ENCODE data around the gene DLX4.
A peak's percentile ranks its signal among the peaks of the same experiment; 100 is the strongest.

DLX4 gene

DNA sequence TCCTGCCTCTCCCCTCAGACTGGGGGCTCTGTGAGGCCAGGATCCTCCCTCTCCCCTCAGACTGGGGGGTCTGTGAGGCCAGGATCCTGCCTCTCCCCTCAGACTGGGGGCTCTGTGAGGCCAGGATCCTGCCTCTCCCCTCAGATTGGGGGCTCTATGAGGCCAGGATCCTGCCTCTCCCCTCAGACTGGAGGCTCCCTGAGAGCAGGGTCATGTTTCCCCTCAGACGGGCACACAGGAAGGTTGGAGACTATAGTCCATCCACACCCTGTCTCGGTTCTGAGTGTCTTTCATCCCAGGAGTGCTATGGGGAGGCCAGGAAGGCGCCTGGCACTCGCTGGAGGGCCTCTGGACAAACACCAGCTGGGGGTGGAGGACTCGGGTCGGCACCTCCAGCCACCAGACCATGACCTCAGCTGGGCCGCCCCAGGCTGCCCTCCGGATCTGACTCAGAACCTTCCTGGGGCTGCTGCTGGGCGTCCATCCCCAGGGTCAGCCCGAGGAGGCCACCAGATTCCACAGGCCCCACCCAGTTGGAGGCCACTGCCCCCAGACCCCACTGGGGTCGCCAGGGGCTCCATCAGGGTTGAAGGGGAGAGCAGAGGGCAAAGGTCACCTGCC is 21.9 kb upstream of the DLX4 start:
- no peak for DNase-seq (ENCODE audit: low read depth in 3 of 3)

DNA sequence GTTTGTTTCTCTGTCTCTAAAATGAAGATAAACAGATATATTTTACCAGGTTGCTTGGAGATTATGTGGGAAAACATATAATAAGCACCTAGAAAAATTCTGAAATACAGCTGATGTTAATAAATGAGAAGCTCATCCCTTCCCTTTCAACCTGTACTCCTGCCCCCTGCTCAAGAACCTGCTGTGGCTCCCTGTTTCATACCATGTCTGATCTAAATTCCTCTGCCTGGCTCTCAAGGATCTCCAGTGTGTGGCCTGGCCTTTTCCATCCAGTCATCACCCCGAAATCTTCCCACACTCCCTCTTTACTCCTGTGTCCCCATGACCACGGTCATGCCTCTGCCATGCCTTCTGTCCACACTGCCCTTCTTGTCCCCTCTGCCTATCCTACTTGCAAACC is 19.4 kb upstream of the DLX4 start:
- no peak for DNase-seq (ENCODE audit: low read depth in 3 of 3)

DNA sequence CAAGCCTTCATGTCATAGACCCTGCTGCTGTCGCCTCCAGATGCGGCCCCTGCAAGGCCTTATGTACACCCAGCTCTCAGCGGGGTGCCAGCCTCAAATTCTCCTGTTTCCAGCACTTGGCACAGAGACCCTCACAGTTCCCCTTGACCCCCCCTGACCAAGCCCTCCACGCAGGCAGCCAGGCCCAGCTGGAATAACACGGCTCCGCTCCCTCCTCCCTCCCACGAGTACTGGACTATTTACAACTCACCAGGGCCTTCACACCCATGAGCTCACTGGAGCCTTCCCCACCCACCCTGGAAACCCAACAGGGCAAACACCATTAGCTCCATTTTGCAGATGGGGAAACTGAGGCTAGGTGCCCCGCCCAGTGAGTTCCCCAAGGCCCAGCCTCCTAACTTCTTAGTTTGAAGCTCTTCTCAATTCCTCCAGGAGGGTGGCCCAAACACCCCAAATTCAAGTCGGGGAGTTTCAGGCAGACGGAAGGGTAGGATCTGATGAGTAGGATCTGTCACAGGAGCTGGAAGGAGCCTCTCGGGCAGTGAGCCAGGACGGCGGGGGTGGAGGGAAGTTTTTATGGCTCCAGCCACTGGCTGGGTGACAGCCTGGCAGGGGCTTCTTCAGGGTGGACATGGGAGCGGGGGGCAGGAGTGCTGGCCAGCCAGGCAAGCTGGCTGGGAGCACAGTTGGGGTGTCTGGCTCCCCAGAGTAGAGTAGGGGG is 17.5 kb upstream of the DLX4 start:
- no peak for DNase-seq (ENCODE audit: low read depth in 3 of 3)

DNA sequence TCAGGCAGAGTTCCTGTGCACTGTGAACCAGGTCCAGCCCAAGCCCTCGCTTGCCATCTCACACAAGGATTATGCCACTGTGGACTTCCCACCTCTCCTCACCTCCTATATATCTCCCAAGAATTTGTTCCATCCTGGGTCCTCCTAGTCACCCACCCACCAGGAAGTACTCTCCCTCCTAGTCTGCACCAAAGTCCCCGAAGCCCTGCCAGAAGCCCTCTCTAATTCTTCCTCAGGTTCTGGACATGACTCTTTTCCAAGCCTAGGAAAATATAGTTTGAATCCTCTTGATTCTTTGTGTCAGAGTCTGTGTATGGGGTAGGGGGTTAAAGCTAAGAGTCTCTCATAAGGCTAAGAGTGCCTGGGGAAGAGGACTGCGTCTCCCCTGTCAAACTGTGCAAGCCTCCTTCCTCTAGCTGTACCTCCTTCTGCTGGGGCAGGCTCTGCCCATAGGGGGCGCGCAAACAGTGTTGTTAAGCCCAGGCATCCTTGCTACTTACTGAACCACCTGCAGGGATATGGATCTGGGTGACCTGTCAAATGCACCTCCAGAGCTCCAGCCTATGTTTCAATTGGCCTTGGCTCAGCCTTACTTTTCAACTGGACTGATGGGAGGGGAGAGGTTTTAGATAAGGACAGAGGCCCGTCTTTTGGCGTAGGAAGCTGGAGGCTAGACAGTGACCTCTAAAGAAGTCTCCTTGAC is 16.6 kb upstream of the DLX4 start:
- DNase-seq (ENCODE audit: low read depth in 3 of 3): peak; percentile 59 to 82 (median 68)

DNA sequence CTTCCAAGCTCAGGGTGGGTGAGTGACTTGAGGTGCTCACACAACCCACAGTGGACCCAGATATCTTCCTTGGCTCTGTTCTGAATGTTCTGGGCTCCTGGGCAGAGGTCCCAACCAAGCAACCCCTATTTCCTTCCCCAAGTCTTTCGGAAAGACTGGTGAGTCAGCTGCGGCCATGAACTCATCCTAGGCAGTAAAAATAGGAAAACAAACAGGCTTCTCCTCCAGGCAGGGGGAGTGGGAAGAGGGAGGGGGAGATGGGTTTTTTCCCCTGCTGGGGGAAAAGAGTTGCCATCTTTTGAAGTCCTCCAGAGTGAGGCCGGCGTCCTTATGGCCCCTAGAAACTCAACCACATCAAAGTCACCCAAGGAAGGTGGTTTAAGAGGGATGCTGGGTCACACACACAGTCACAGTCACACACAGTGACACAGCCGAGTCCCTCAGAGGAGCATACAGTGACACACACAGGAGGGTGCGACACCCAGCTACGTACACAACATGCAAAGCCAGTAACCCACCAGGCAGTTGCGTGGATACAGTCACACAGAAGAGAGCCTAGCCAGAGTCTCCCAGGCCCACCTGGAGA is 16.0 kb upstream of the DLX4 start:
- no peak for DNase-seq (ENCODE audit: low read depth in 3 of 3)

DNA sequence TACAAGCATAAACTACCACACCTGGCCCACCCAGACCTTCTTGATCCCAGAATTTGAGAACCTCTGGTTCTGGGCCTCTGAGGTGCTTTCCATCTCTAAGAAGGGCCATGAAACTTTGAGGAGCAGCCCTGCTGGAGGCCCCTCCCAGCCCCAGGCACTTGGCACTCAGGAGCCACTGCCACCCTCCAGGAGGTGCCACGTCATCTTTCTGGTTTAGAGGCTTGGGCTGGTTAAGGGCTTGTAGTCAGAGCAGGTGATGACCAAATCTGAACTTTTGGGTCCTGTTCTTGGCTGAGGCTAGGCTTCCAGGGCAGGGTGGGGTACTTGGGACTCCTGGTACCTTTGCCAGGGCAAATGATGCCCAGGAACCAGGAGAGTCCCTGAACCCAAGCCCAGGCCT is 13.8 kb upstream of the DLX4 start:
- DNase-seq (ENCODE audit: low read depth in 3 of 3): no peak

DNA sequence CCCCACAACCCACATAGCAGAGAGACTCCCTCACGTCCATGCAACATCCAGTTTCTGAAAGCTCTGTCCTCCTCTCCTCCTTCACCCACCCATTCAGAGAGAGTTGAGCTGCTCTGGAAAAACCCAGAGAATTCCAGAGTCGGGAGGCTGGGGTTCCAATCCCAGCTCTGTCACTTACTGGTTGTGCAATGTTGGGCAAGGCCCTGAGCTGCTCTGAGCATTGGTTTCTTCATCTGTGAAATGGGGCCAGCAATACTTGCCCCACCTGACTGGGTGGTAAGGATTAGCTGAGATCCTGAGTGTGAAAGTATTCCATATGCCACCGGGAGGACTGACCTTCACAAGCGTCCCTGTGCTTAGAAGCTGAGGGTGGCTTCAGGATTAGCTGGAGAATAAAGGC is 12.2 kb upstream of the DLX4 start:
- DNase-seq (ENCODE audit: low read depth in 3 of 3): no peak

DNA sequence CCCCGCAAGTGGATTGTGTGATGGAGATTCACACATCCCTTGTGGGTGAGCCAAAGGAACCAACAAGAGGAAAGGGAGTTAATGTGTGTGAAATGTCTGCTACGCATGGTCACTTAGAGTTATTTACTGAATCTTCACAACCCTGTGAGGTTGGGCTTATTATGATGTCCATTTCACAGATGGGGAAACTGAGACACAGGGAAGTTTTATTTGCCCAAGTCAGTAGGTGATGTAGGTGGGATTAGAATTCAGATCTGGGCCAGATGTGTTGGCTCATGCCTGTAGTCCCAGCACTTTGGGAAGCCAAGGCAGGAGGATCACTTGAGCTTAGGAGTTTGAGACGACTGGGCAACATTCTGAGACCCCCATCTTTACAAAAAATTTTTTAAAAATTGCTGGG is 11.6 kb upstream of the DLX4 start:
- no peak for DNase-seq (ENCODE audit: low read depth in 3 of 3)

DNA sequence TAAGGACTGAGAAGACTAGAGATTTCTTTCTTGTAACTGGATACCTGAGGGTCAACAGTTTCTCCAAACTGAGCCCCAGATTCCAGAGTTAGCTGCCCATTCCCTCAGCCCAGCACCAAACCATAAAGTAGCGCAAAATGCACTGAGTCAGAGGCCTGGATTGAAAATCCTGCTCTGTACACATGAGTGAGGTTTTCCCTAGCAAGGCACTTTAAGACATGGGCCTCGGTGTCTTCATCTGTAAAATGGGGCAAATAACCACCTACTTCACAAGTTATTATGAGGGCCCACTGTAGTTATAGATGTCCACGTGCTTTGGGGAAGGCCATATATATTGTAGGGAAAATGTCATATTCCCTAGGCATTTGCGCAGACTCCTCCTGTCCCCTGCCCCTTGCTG is 10.3 kb upstream of the DLX4 start:
- no peak for DNase-seq (ENCODE audit: low read depth in 3 of 3)

DNA sequence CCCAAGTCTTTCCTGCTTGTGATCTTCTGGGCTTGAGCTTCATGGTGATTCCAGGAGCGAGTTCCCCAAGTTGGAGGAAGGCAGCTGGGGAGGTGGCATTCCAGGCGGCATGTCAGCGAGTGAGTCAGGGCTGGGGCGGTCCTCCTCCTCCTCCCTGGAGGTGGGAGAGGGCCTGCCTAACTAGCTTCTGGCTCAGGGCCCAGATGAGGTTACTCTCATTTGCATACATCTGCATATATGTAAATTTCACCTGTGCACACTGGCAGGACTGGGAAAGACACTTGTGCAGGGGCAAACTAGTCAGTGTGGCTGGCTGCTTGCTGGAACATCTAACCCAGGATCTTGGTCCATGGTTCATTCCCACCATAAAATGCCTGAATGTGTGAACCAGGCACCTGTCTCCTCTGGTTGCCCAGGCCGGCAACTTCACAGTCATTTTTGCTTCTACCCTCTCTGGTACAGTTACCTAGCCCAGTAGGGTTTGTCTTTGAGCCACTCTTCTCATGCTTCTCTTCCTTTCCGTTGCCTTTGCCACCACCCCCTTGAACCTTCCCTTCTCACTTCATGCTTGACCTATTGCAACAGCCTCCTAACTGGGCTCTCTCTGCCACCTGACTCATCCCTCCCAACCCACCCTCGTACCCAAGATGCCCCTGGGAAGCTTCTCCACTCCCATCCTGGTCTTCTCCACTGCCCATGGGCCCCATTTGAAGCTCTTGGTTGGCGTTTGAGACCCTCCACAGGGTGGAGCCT is 9.6 kb upstream of the DLX4 start:
- no peak for DNase-seq (ENCODE audit: low read depth in 3 of 3)

DNA sequence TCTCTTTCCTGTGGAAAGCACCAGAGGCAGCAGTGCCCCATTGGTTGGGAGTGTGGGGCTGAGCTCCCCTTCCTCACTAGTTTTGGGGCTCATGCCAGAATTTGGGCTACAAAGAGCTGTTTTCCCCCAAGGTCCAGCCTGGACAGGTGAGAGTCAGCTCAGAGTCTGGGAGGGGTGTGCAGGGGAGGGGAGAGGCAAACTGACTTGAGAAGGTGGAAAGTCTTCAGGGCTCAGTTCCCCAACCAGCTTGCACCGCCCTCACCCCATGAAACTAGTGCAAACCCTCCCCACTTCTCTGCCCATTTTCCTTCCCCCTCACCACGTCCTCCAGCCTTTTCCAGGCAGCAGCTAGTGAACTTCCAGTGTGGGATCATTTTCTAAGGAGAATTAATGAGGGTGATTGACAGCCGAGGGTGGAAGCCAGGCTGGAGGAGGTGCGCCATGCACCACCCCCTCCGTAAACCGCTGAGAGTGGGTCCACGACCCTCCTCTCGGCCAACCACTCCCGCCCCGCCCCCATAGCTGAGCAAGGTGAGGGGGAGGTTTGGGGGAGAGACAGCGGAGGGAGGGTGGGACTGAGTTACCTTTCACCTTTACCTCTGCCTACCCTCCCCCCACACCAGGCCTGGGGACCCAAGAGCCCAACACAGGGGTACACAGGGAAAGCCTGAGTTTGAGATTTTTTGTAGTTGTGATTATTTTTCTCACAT is 6.2 kb upstream of the DLX4 start:
- no peak for DNase-seq (ENCODE audit: low read depth in 3 of 3)

DNA sequence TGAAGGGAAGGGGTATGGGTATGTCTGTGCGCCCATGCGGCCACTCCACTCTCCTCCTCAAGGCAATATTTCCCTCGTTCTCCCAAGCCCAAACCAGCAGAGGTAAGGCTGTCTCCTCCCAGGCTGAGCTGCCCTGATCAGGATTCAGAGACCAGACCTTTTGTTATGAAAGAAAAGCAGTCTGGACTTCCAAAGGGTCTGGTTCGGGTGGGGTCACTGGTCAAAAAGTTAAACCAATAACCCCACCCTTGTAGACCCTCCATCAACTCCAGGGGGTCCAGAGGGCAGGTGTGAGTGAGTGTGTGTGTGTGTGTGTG is 5.7 kb upstream of the DLX4 start:
- DNase-seq (ENCODE audit: low read depth in 3 of 3): no peak

DNA sequence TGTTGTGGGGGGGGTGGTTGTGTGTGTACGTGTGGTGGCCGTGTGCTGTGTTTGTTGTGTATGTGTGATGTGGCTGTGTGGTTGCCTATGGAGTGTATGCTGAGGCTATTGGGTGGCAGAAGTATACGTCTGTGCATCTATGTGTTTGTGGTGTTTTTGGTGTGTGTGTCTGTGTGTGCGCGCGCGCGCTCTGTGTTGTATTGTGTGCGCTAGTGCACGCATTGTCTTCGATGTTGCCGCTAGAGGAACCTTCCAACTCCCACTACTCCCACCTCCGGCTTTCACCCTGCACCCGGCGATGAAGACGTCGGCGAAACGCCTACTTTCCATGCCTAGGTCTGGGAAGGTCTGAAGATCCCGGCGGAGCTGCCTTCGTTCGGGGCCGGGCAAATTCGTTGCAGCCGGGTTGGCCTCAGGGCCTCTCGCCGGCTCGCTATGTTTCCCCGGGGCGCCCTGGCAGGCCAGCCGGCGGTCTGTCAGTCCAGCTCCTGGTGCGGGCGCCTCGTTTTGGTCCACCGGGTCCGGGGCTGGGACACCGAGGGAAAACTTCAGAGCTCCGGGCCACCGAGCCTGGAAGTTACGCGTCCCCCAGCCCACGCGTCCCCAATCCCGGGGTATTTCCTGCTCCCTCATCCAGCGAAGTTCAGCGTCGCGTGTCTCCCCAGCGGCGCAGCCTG is 5.2 kb upstream of the DLX4 start:
- no peak for DNase-seq (ENCODE audit: low read depth in 3 of 3)

DNA sequence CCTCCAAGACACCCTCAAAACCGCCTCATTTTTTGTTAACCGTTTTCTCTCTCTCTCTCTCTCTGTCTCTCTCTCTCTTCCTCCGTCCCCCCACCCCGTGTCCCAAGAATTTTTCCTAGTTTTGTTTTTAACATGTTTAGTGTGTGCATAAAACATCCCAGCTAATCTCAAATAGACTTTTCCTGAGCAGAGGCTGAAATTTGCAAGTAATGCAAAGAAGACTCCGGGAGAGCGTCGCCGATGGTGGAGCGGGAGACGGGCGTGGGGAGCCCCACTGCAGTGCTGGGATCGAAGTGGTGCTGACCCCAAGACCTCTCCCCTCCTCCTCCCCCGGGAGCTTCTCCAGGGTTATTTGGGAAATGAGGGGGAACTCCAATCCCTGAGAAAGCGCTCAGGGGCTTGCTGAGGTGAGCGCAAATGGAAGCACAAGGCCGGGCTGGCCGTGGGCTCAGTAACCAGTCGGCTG is 4.7 kb upstream of the DLX4 start:
- DNase-seq (ENCODE audit: low read depth in 3 of 3): no peak

DNA sequence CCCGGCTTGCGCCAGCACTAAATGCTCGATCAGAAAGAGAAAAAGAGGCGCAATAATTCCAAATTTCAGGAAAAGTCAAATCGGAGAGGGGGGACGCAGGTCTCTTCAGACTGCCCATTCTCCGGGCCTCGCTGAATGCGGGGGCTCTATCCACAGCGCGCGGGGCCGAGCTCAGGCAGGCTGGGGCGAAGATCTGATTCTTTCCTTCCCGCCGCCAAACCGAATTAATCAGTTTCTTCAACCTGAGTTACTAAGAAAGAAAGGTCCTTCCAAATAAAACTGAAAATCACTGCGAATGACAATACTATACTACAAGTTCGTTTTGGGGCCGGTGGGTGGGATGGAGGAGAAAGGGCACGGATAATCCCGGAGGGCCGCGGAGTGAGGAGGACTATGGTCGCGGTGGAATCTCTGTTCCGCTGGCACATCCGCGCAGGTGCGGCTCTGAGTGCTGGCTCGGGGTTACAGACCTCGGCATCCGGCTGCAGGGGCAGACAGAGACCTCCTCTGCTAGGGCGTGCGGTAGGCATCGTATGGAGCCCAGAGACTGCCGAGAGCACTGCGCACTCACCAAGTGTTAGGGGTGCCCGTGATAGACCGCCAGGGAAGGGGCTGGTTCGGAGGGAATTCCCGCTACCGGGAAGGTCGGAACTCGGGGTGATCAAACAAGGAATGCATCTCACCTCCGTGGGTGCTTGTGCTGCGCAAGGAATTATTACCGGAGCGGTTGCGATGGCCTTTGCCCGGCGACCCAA is 4.0 kb upstream of the DLX4 start:
- DNase-seq (ENCODE audit: low read depth in 3 of 3): no peak

DNA sequence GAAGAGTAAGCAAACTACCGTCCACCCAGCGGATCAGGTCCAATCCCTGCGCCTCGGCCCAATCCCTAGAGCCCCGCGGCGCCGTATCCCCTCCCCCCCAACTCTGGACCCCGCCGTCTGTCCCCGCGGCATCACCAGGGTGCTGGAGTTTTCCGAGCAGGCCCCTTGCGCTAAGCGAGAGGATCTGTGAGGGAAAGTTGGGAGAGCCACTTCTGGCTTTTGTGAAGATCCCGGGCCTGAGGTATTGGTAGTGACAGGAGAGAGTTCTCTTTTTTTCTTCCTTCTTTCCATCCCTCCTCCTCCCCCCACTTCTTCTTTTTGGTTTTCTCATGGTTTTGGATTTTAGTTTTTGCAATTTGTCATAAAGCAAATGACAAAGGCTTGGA is 3.5 kb upstream of the DLX4 start:
- no peak for DNase-seq (ENCODE audit: low read depth in 3 of 3)

DNA sequence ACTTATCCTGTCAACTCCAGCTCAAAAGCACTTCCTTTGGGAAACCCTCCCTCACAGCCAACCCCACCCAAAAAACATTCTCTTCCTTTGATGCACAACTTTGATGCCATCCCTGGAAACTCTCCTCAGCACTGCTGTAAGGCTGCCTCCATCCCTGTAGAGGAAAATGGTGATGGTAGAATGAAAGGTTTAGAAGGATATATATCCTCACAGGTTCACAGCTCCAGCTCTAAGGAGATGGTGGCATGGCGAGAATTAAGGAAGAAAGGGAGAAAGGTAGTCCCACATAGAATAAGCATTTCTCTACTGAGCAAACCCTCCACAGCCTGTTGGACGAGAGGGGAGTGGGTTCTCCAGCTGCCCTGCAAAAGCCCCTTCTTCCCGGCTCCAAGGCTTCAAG is 2.2 kb upstream of the DLX4 start:
- DNase-seq (ENCODE audit: low read depth in 3 of 3): no peak

DNA sequence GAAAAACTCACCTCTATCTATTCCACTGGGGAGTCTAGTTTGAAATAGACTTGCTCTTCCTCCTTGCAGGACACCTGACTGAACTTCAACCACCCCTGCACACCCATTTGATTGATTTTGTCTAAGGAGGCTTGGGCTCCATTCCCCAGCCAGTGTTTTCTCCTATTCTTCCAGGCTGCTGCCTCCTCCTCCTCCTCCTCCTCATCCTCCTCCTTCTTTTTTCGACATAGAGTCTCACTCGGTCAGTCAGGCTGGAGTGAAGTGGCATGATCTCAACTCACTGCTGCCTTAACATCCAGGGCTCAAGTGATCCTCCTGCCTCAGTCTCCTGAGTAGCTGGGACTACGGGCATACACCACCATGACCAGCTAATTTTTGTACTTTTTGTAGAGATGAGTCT is 1.8 kb upstream of the DLX4 start:
- DNase-seq (ENCODE audit: low read depth in 3 of 3): no peak

DNA sequence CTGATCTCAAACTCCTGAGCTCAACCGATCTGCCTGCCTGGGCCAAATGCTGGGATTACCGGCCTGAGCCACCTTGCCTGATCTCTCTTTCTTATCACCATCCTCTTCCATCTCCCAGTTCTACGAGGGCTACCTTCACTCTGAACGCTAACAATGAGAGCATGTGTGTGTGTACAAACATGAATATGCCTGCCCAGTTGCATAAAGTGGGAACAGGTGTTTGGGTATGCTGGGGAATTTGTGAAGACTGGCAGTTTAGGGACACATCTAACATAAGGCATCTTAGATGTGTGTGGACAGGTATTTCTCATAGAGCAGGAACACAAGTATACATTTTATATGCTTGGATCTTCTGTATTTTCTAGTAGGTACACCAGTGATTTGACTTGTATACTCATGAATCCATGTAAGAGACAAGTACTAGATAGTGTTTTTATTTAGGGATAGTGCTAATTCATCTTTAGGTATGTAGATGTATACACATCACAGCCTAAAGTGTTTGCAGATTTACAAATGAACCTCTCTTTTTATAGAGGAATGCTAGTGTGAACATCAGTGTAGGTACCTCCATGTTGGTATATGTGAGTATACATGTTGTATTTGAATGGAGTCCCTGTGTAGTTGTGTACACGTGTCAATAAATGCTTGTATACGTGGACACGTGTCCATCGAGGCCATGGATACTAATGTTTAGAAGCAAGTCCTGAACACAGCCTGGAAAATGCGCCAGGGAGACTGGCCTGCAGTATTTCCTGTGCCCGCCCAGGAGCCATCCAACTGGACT is 1.2 kb upstream of the DLX4 start:
- DNase-seq (ENCODE audit: low read depth in 3 of 3): no peak

All from stimulated activated CD4-positive, alpha-beta T cell treated with anti-CD3 and anti-CD28 coated beads, TNF-alpha, amount 100 ng/mL, for 48 hours (primary cell).